Inflammatory macrophage (primary cell): Measurements from ENCODE around the gene RUNX2.

ENCODE experiments used
- DNase-seq, 2 donors: peaks; one replicate each; pipeline ENCODE4 v3.0.0-alpha.2; 2020 to 2022

The RUNX2 gene

GRCh38 chr6:45434381-45434700, 106.2 kb downstream of the RUNX2 start:
- peak in 1 of 2 donors; percentile 25 for DNase-seq

- DNase-seq, result peak; percentile 89
Observed at GRCh38 chr6:45436544-45437438, 108.7 kb downstream of the RUNX2 start.

DNA sequence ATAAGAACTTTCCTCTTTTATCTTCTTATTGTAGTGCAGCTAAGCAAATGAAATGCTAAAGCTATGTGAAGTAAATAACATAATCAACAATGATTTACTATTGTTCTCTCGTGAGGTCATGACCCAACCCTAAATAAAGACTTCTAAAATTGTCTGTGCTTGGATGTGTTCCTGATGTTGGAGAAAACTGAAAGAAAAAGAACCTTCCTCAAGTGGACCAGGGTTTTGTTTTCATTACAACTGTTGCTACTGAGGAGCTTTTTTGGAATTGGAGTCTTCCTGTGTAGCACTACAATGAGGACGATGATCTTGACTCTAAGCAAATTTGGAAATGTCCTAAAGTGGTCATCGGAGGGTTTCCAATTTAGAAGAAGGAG, 109.3 kb downstream of the RUNX2 start:
- DNase-seq, result no peak

DNA sequence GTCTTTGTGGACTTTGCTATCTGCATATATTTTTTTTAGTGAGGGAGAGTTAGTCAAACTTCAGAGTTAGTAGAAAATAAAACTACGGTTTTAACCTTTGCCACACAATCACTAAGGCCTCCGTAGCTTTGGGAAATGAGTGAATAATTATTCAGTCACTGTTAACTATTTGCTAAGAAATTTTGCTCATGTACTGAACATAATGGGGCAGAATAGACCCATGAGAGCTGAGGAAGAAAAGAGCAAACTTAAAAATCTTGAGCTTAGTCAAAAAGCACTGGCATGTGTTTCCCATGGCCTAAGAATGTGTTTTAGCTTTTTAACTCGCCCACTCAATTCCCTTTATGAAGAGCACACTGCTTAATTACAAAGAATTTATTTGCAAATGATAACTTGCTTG, 110.0 kb downstream of the RUNX2 start:
- DNase-seq, result no peak

DNA sequence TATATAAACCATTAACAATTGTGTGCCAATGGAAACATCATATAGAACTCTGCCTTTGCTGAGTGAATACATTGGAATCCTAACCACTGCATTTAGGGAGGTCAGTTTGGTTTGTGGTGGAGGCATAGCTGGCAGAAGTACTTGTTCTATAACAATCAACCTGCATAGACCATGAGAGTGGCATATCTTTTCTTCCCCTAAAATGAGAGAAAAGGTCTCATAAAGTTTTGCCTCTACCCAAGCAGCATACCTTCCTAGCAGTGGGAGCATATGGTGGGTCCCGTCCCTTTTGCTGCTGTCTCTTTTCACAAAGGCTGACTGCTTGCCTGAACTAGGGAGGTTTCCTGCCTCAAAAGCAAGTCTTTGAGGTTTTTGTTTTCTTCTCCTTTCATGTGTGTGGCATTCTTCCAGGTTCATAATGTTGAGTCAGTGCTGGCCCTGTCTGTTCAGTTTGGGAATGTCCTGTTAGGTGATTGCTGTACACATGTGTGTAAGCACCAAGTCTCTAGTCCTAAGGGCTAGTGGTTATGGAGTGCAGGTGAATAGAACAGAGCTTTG, 110.8 kb downstream of the RUNX2 start:
- DNase-seq, result no peak

DNA sequence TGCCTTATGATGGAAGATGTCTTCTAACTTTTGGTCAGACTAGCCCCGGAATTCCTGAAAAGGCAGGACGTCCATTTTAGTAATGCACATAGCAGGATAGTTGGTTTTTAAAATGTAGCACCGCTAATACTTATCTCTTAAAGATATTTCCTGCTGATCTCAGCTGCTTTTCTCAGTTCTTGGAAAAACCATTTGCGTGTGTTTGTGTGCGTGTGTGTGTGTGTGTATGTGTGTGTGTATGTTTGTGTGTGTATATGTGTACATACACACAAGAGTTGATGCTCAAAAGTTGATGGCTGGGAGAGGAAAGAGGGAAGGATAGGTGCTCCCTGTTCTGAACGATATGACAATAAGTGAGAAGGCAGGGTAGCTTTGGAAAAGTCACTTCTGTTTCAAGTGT, 111.3 kb downstream of the RUNX2 start:
- no peak for DNase-seq

DNA sequence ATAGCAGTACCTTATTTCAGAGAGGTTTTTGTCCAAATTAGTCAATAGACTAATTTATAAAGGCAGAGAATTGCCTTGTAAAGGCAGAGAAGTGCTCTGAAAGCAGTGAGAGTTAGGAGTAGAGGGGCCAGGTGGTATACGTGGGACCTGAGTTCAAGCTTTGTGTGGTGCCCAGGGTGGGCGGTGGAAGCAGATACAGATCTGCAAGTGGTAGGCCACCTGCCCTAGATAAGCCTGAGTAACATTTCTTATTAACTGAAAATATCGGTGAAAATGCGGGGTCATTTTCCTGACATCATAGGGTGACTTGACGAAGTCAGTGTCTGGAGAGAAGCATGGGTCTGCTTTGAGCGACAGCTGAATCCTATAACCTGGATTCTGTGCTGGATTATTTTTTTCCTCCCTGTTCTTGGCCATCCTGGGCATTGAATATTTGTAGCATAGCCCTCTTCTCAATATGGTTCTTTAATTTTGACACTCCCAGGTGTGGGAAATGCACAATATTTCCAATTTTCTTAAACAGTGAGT, 111.8 kb downstream of the RUNX2 start:
- no peak for DNase-seq

GRCh38 chr6:45441851-45442453, 113.8 kb downstream of the RUNX2 start:
- DNase-seq, result peak; percentile 41 to 55

GRCh38 chr6:45442716-45443115, 114.6 kb downstream of the RUNX2 start:
- DNase-seq, result no peak

DNA sequence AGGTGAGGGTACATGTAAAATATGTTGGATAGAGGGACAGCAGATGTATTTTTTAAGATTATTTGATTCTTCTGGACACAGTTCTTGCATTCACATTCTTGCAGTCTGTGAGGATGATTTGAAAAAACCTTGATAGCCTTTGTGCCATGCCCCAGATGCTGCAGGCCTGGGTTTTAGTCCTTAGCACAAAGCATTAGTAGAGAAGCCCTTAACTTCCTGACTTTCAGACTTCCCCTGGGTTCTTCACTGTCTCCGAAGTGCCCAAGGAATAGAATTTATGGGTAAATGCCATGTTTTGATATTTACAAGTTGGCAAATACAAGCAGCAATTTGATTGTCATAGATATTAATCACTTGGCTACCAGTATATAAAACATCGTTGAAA, 117.2 kb downstream of the RUNX2 start:
- no peak for DNase-seq

GRCh38 chr6:45445749-45446549, 117.8 kb downstream of the RUNX2 start:
- DNase-seq, result peak; percentile 91 to 96

DNA sequence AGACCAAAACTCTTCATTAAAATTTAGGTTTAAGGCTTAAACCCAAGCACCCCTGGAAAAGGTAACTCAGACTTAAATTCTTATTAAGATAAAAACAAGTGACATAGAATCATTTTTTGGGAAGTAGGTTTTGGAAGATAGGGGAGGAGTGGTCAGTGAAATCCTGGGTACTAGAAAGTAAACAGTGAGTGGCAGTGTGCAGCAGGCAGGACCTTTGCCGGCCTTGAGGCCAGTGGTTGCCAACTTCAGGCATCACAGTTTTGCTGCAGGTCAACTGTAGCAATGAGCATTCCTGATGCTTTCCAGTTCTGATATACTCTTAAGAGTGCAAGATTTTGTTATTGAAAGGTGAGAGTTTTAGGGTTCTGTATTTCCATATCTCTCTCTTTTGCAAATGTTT, 118.9 kb downstream of the RUNX2 start:
- DNase-seq, result no peak

DNA sequence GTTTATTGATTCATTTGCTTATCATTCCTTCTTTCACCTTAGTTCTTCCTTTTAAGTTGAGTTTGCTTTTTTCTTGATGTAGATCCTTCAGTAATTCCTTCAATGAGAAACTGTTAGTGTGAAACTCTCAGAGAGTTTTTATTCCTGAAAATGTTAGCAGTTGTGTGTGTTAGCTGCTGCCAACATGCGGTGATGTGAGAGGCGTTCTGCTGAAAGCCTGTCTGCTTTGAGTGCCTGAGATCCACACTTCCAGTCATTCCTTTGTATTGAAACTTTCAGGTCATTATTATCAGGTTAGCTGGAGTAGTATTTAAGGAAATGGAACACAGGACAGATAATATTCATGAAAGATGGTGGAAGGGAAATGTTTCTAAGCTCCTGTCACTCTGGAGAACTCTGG, 119.6 kb downstream of the RUNX2 start:
- no peak for DNase-seq

DNA sequence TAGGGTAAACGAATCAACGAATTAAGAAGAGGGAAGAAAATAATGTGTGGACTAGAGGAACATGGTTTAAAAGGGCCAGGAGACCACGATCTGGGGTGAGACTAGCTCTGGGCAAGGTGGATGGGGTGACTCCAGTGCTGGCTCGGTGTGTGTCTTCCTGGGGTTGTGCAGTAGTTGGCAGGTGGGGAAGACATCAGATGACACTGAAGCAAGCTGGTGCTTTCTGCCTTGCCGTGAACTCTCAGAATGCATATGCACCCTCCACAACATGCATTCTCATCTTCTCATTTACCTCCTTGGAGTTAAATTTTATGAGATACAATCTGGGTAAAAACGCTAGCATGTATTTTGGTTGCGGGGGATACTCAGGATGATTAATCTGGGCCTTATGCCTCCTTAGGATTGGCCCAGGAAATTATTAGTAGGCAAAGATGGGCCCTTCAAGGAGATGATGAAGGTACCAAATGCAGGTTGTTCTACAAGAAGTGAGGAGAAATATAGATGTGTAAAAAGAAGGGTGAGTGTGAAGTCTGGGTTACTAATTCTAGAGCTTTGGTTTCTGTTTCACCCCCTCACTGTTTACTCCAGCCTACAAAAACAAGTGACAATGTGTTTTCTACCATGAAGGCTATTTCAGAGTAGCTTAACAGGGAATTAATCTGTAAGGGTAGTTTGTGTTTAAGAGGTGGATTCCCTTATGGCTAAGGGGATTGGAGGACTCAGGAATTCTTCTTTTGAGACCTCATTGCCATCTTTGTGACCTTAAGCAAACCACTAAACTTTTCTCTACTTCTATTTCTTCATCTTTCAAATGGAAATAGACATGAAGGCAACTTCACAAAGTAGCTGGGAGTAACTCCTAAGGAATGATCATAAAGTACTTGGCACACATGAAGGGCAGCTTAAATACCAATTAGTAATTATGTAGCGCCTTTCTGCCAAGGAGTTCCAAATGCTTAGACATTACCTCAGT, 120.6 kb downstream of the RUNX2 start:
- no peak for DNase-seq

- no peak for DNase-seq
Observed at GRCh38 chr6:45450132-45450531, 122.0 kb downstream of the RUNX2 start.

- DNase-seq, result no peak
Observed at GRCh38 chr6:45450831-45451230, 122.7 kb downstream of the RUNX2 start.

- DNase-seq, result peak; percentile 27 to 41
Observed at GRCh38 chr6:45454008-45454911, 126.1 kb downstream of the RUNX2 start.

DNA sequence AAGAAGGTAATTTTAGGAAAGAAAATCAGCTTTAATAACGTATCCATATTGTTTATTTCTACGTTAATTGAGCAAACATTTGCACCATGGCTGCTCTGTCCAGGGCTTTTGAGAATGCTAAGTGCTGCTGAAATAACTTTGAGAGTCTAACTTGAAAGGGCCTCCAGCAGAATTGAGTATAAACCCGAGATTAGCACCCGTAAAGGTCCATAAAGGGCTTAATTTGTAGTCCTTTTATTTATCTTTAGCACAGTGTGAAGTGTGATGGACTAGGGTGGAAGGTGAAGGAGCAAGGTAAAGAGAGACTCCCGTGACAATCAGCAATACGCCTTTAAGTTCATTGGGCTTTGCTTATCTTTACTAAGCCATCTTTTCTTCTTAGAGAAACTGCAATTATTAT, 127.3 kb downstream of the RUNX2 start:
- DNase-seq, result no peak

GRCh38 chr6:45457141-45457540, 129.0 kb downstream of the RUNX2 start:
- no peak for DNase-seq

GRCh38 chr6:45458672-45459071, 130.5 kb downstream of the RUNX2 start:
- no peak for DNase-seq

- DNase-seq, result no peak
Observed at GRCh38 chr6:45460166-45460565, 132.0 kb downstream of the RUNX2 start.
